Stimulated activated naive CD8-positive, alpha-beta T cell treated with anti-CD3 and anti-CD28 coated beads, Interleukin-15, amount 100 ng/mL, for 72 hours (primary cell): ENCODE data around the gene NFIB.
A peak's percentile ranks its signal among the peaks of the same experiment; 100 is the strongest.

Source experiments
- ATAC-seq: fragments of 150-1000 bp; cut with Tn5 transposase; 2 replicates; pipeline ENCODE4 v1.10.0; 2021; ENCODE audit warnings: mild to moderate bottlenecking, moderate library complexity
- DNase-seq, 2 donors: peaks; one replicate each; pipeline ENCODE4 v3.0.0; 2021 to 2022
- H3K27ac Mint-ChIP-seq, 2 donors: one replicate each; pipeline ENCODE4 v1.8.0; 2022; ENCODE audit warnings: mild to moderate bottlenecking in 2 of 2, mixed read lengths in 2 of 2, moderate library complexity in 2 of 2
- H3K27me3 Mint-ChIP-seq: one replicate; pipeline ENCODE4 v1.8.0; 2022; ENCODE audit warnings: mixed read lengths
- H3K4me1 Mint-ChIP-seq: one replicate; pipeline ENCODE4 v1.8.0; 2022; ENCODE audit warnings: mild to moderate bottlenecking, mixed read lengths
- H3K4me3 Mint-ChIP-seq, 2 donors: one replicate each; pipeline ENCODE4 v1.8.0; 2022; ENCODE audit warnings: mild to moderate bottlenecking in 2 of 2, mixed read lengths in 2 of 2, moderate library complexity in 1 of 2
- H3K9me3 Mint-ChIP-seq, 2 donors: one replicate each; pipeline ENCODE4 v1.8.0; 2022; ENCODE audit warnings: mixed read lengths in 2 of 2

Gene NFIB

DNA sequence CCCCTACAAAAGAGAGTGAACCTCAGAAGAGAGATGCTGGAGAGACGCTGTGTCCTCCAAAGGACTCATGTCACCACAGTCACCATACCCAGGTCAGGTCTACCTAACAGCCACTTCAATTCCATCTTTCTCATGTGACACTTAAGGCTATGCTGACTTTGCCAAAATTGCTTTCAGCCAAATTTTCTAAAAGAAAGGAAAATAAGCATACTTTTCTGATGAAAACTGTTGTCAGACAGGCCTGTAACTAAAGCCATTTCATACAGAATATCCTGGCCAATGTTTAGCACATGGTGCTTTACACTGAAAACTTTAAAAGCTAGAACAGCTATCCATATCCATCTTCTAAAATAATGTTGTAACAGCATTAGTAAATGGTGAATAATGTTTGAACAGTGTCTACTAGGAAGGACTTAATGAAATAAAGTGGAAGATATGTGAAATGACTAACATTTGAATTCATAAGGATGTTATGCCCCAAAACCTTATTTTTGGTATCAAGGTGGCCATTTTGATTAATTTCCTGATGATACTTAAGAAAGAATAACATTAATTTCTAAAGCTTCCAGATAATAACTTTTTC, 97.2 kb downstream of the NFIB start:
- Mint-ChIP-seq H3K4me3 (no peak overlapping the region), H3K27ac (no peak overlapping the region), H3K9me3 (peaks cover 5 to 8% of the 10 kb centered on the region in 2 donors), H3K27me3 (peaks cover 10% of the 10 kb centered on the region), H3K4me1 (peaks cover 3% of the 10 kb centered on the region)
- no peak for ATAC-seq
- DNase-seq, result no peak

DNA sequence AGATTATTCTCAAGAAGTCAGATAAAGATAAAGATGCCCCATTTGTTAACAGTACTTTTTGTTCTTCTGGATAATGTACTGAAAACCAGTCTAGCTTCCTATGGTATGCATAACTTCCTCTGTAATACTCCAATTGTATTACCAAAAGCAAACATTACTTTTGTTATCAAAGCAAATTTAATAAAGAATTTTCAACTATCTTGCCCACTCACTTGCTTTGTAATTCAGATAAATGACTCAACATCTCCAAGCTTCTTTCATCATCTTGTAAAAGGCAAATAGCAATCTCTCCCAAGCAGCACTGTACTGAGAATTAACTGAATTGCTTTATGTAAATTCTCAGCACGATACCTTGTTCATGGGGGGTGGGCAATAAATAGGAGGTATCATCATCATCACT, 98.3 kb downstream of the NFIB start:
- DNase-seq, result no peak
- H3K27ac Mint-ChIP-seq, result no peak overlapping the region
- peaks cover 6% of the 10 kb centered on the region for H3K4me1 Mint-ChIP-seq
- peaks cover 10% of the 10 kb centered on the region for H3K27me3 Mint-ChIP-seq
- H3K9me3 Mint-ChIP-seq, result peaks cover 5 to 8% of the 10 kb centered on the region in 2 donors
- no peak for ATAC-seq
- no peak overlapping the region for H3K4me3 Mint-ChIP-seq

DNA sequence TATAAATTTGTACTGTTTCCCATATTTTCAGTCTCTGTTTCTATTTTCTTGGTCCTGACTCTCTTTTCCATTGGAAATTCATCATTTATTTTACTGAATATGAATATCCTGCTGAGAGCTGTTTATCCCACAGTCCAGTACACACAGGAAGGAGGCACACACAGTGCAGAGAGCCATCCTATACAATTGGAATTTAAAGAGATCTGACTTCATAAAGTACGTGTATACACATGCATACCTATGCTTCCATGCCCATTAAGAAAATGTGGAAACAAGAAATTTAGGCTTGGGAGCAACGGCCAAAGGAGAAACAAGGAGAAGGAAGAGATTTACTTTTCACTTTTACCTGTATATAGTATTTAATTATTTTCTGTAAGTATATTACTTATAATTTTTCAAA, 99.2 kb downstream of the NFIB start:
- Mint-ChIP-seq H3K27me3 (peaks cover 19% of the 10 kb centered on the region), H3K4me3 (no peak overlapping the region), H3K27ac (no peak overlapping the region), H3K9me3 (peaks cover 5 to 8% of the 10 kb centered on the region in 2 donors), H3K4me1 (peaks cover 6% of the 10 kb centered on the region)
- ATAC-seq, result no peak
- no peak for DNase-seq

- Mint-ChIP-seq H3K9me3 (peaks cover 5 to 8% of the 10 kb centered on the region in 2 donors), H3K4me3 (no peak overlapping the region), H3K27me3 (peaks cover 24% of the 10 kb centered on the region), H3K27ac (peak overlapping the region in 1 of 2 donors; percentile 4), H3K4me1 (peaks cover 6% of the 10 kb centered on the region)
- no peak for DNase-seq
- ATAC-seq, result no peak
Observed at GRCh38 chr9:14214065-14214684, 99.8 kb downstream of the NFIB start.

GRCh38 chr9:14213504-14213903, 100.4 kb downstream of the NFIB start:
- peaks cover 27% of the 10 kb centered on the region for H3K27me3 Mint-ChIP-seq
- peak overlapping the region in 1 of 2 donors; percentile 57 for H3K27ac Mint-ChIP-seq
- H3K4me3 Mint-ChIP-seq, result no peak overlapping the region
- DNase-seq (no peak), ATAC-seq (no peak)
- peaks cover 6% of the 10 kb centered on the region for H3K4me1 Mint-ChIP-seq
- peaks cover 5 to 8% of the 10 kb centered on the region in 2 donors for H3K9me3 Mint-ChIP-seq

DNA sequence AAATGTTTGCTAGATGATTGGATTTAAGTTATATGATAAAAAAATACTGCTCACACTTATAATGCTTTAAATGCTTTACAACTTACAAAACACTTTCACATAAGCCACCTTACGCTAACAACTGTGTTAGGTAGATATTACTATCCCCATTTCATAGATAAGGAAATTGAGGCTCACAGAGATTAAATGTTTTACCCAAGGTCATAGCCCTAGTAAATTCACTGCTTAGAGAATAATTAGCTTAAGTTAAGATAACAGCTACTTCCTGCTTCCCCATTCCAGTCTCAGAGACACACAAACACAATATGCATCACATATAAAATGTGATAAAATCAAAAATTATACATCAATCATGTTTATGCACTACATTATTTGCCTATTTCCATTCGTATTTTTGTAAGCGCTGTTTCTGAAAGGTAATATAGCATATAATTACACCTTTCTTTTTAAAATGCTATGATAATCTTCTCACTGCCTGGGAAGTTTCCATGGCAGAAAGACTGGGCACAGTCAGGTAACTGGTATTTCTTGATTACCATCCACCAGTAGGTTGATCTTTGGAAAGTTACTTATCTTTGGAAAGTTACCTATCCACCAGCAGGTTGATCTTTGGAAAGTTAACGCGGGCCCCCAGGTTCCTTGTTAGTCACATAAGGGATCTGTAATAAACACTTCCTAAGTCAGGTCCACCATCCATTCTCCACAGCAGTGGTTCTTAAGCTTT, 101.1 kb downstream of the NFIB start:
- peaks cover 27% of the 10 kb centered on the region for H3K27me3 Mint-ChIP-seq
- peaks cover 6% of the 10 kb centered on the region for H3K4me1 Mint-ChIP-seq
- H3K9me3 Mint-ChIP-seq, result peaks cover 5 to 8% of the 10 kb centered on the region in 2 donors
- no peak for DNase-seq
- ATAC-seq, result no peak
- no peak overlapping the region for H3K4me3 Mint-ChIP-seq
- H3K27ac Mint-ChIP-seq, result no peak overlapping the region

DNA sequence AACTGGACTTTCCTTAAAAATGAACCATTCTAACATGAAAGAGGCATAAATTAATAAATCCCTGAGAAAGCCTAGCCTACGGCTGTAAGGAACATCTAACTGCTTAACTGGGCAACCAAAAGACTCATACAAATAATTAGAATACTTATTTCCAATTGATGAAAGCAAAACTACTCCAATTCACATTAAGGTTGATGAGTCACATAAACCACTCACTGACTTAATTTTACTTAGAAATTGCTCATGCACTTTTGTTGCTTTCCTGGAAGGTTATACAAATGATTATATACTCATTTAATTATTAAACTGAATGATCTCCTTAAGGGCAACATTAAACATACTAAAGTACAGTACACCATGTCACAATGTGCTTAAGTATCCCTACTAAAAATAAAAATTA, 101.9 kb downstream of the NFIB start:
- ATAC-seq (no peak), DNase-seq (no peak)
- no peak overlapping the region for H3K27ac Mint-ChIP-seq
- H3K4me1 Mint-ChIP-seq, result peaks cover 6% of the 10 kb centered on the region
- no peak overlapping the region for H3K4me3 Mint-ChIP-seq
- peaks cover 5 to 8% of the 10 kb centered on the region in 2 donors for H3K9me3 Mint-ChIP-seq
- peaks cover 27% of the 10 kb centered on the region for H3K27me3 Mint-ChIP-seq

DNA sequence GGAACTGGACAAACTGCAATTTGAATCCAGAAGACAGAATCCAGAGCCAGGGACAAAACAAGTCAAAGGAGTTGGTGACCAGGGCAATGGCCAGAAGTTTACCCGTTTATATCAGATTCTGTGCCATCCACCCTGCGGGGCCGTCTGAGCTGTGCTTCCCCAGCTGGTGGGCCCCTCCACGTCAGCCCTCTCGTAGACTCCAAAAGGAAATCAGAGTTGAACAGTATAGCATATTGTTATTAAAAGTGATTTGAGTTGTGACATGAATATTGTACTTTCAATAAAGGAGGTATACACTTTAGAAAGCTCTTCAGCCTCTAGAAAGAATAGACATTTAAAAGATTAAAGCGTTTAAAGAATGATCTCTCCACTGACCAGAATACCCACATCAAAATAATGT, 102.4 kb downstream of the NFIB start:
- peaks cover 27% of the 10 kb centered on the region for H3K27me3 Mint-ChIP-seq
- peaks cover 6% of the 10 kb centered on the region for H3K4me1 Mint-ChIP-seq
- peaks cover 5 to 8% of the 10 kb centered on the region in 2 donors for H3K9me3 Mint-ChIP-seq
- no peak for DNase-seq
- H3K4me3 Mint-ChIP-seq, result no peak overlapping the region
- no peak overlapping the region for H3K27ac Mint-ChIP-seq
- ATAC-seq, result no peak

- no peak overlapping the region for H3K27ac Mint-ChIP-seq
- DNase-seq, result no peak
- no peak overlapping the region for H3K4me3 Mint-ChIP-seq
- no peak for ATAC-seq
- H3K9me3 Mint-ChIP-seq, result peaks cover 8 to 9% of the 10 kb centered on the region in 2 donors
- H3K4me1 Mint-ChIP-seq, result peaks cover 6% of the 10 kb centered on the region
- H3K27me3 Mint-ChIP-seq, result peaks cover 27% of the 10 kb centered on the region
Observed at GRCh38 chr9:14210428-14210827, 103.5 kb downstream of the NFIB start.

GRCh38 chr9:14209399-14210345, 104.3 kb downstream of the NFIB start:
- Mint-ChIP-seq H3K4me1 (peaks cover 6% of the 10 kb centered on the region), H3K9me3 (peaks cover 8 to 9% of the 10 kb centered on the region in 2 donors), H3K4me3 (no peak overlapping the region), H3K27ac (no peak overlapping the region), H3K27me3 (peaks cover 27% of the 10 kb centered on the region)
- ATAC-seq (no peak), DNase-seq (no peak)

DNA sequence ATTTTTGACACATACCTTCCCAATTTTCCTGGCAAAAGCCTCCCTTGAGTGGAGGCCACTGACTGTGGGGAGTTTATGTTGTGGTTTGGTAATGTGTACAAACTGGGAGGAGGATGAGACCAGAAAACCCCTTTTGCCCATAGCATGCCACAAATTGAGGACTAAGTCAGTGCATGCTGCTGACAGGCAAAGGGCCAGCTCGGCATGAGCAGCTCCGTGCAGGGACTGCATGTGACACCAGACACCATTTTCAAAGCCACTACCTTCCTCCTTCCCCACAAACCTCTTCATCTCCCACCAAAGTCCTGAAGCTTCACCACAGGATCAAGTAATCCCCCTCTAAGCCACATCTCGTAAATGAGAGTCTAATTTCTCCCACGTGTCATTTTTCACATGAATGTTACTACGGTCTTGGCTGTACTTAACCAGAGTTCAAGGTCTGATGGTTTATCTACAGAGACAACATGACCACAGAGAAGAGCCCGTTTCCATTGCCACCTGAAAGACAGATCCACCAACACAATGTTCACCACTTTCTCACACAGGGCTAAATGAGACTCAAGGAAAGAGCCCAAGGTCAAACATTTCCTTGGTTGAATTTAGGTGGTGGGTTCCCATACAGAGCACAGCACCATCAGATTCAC, 106.5 kb downstream of the NFIB start:
- H3K4me1 Mint-ChIP-seq, result peaks cover 6% of the 10 kb centered on the region
- H3K9me3 Mint-ChIP-seq, result peaks cover 0 to 4% of the 10 kb centered on the region in 2 donors
- peaks cover 17% of the 10 kb centered on the region for H3K27me3 Mint-ChIP-seq
- H3K4me3 Mint-ChIP-seq, result no peak overlapping the region
- ATAC-seq (no peak), DNase-seq (no peak)
- no peak overlapping the region for H3K27ac Mint-ChIP-seq

DNA sequence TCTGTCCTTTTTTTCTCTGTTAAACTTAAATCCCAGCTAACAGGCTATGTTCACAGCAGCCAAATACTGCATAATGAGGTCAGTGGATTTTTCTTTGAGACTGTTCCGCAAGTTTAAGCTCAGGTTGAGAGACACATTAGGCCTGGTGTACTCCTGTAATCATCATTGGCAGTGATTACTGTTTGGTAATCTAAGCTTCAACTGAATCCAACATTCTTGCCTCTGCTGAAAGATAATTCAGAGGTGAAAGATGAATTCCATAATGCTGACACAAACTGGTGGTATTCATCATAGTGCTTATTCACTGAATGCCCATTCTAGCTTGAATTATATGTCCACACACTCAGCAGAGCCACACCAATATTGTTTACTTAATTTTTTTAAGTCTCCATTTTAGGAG, 108.5 kb downstream of the NFIB start:
- Mint-ChIP-seq H3K4me3 (no peak overlapping the region), H3K27ac (no peak overlapping the region), H3K27me3 (peaks cover 16% of the 10 kb centered on the region), H3K4me1 (no peaks in the 10 kb centered on the region), H3K9me3 (peaks cover 0 to 4% of the 10 kb centered on the region in 2 donors)
- DNase-seq, result no peak
- ATAC-seq, result no peak

DNA sequence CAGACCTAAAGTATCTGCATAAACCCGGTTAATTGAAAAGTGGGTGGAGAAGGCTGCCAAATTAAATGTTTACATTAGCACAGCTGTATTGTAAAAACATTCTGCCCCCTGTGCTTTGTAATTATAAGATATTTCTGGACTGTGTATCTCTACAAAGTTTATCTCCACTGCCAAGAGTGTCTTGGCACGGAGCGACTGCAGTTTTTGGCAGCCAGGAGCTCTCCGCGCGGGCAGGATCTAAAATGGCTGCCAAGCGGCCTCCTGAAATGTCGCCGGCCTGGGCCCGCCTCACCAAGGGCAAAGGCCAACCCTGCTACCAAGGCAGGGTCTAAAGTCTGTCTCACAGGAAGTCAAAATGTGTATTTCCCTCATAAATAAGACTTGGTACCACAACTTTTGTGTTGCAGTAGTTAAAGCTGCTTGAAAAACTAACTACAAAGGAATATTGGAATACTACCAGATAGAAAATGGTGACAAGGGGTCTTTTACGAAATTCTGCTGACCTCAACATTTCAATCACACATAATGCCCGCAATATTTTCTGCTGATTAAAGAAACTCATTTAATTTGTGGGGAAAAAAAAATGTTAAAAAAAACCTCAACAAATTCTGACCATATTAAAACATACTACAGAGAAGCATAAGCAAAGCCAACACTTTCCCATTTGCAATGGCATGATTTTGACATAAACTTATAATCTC, 110.4 kb downstream of the NFIB start:
- Mint-ChIP-seq H3K4me1 (no peaks in the 10 kb centered on the region), H3K27me3 (no peaks in the 10 kb centered on the region), H3K4me3 (no peak overlapping the region), H3K9me3 (peaks cover 0 to 4% of the 10 kb centered on the region in 2 donors), H3K27ac (no peak overlapping the region)
- DNase-seq (no peak), ATAC-seq (no peak)

- Mint-ChIP-seq H3K4me1 (no peaks in the 10 kb centered on the region), H3K9me3 (no peaks in the 10 kb centered on the region), H3K4me3 (no peak overlapping the region), H3K27ac (no peak overlapping the region), H3K27me3 (no peaks in the 10 kb centered on the region)
- DNase-seq, result no peak
- ATAC-seq, result no peak
Observed at GRCh38 chr9:14198841-14199455, 115.0 kb downstream of the NFIB start.
